Measurements from ENCODE around the gene SERINC4.

- TF ChIP-seq USF2 (CRISPR knock-in tag; IDR thresholded peaks at IDR 0.05): no peak
- no peak for TF ChIP-seq SP1 (CRISPR knock-in tag; IDR thresholded peaks at IDR 0.05)
- TF ChIP-seq E2F4 (CRISPR knock-in tag; IDR thresholded peaks at IDR 0.05; ENCODE audit: low read depth): no peak
- TF ChIP-seq TBP (optimal IDR thresholded peaks at IDR 0.05; ENCODE audit: low read depth, low read length): no peak
- no peak for TF ChIP-seq FOXA1 (IDR thresholded peaks at IDR 0.05; ENCODE audit: borderline replicate concordance)
- no peak for TF ChIP-seq EZH2 (IDR thresholded peaks at IDR 0.05; ENCODE audit: borderline replicate concordance, low read depth, low read length)
- no peak for TF ChIP-seq JUNB (CRISPR knock-in tag; conservative IDR thresholded peaks at IDR 0.05)
- TF ChIP-seq ELK1 (CRISPR knock-in tag; IDR thresholded peaks at IDR 0.05): no peak
- TF ChIP-seq JUN (IDR thresholded peaks at IDR 0.05; ENCODE audit: borderline replicate concordance, low read depth, low read length): no peak
- TF ChIP-seq JUN (CRISPR knock-in tag; IDR thresholded peaks at IDR 0.05; ENCODE audit: borderline replicate concordance): no peak
These were observed 50.2 kb downstream of the SERINC4 start for GRCh38 chr15:43749690-43750345.
